ENCODE results near the gene MALRD1.

GRCh38 chr10:19705250-19705649 lies 656.6 kb downstream of the MALRD1 start:
- TF ChIP-seq TAF1 (IDR thresholded peaks at IDR 0.05; ENCODE audit: borderline replicate concordance, insufficient read depth, low read length) (no peak), REST (IDR thresholded peaks at IDR 0.05; ENCODE audit: insufficient read depth in 1 of 2, low read depth in 2 of 2, low read length in 2 of 2) (no peak), SIN3A (IDR thresholded peaks at IDR 0.05; ENCODE audit: borderline replicate concordance, insufficient read depth, low read length) (no peak), POLR2AphosphoS5 (IDR thresholded peaks at IDR 0.05; ENCODE audit: low read depth, low read length) (no peak)

Measured in PFSK-1 (cell line).